ENCODE measurements around the gene PIM1. TPM values are rescaled to one million over a fixed set of nuclear protein-coding genes. Genes with fewer than 3 reads are reported as not detected.
A peak's percentile ranks its signal among the peaks of the same experiment; 100 is the strongest.

PIM1 gene
- total RNA-seq, 1 experiment from 2014 or later = 42.1 TPM

- intact Hi-C loops (cut with micrococcal nuclease; ENCODE audit: unreplicated experiment) = no loop called here
- ATAC-seq (no peak), DNase-seq (ENCODE audit: low read depth, low spot score) (no peak)
- no peak for TF ChIP-seq POLR2AphosphoS5 (IDR thresholded peaks at IDR 0.05; ENCODE audit: low read depth, low read length)
- TF ChIP-seq REST (IDR thresholded peaks at IDR 0.05; ENCODE audit: insufficient read depth in 1 of 2, low read depth in 2 of 2, low read length in 1 of 2) = no peak
- no peak for TF ChIP-seq TCF7L2 (IDR thresholded peaks at IDR 0.05; ENCODE audit: low read depth, low read length)
- no peak for TF ChIP-seq CTCF (IDR thresholded peaks at IDR 0.05)
- TF ChIP-seq SIN3A (IDR thresholded peaks at IDR 0.05; ENCODE audit: borderline replicate concordance, insufficient read depth, low read depth, low read length) = no peak
- in situ Hi-C loops (cut with HindIII; ENCODE audit: low pct_unique_long_range_greater_than_20kb, low sequenced_read_pairs) = no loop called here
- Histone ChIP-seq H3K4me3 (ENCODE audit: low read depth in 2 of 2, low read length in 2 of 2) (no peak overlapping the region), H3K4me1 (ENCODE audit: control insufficient read depth, insufficient read depth, low read length) (peaks cover 34% of the 10 kb centered on the region), H3K9me3 (ENCODE audit: control insufficient read depth, insufficient read depth, low read depth, low read length) (no peaks in the 10 kb centered on the region), H3K27ac (ENCODE audit: low read length) (peak overlapping the region; percentile 1), H3K36me3 (ENCODE audit: control insufficient read depth, insufficient read depth, low read length) (no peaks in the 10 kb centered on the region), H3K27me3 (ENCODE audit: control insufficient read depth, insufficient read depth, low read length) (no peaks in the 10 kb centered on the region)
- ChIA-PET CTCF (no interaction called here), POLR2A (no interaction called here)
- no TSS peak for BruUV-seq (replicated peaks)
Observed at GRCh38 chr6:37122861-37123260, 47.1 kb upstream of the PIM1 start.

GRCh38 chr6:37123957-37124729 lies 45.8 kb upstream of the PIM1 start:
- in situ Hi-C loops (cut with HindIII; ENCODE audit: low pct_unique_long_range_greater_than_20kb, low sequenced_read_pairs) (no loop called here), intact Hi-C loops (cut with micrococcal nuclease; ENCODE audit: unreplicated experiment) (no loop called here)
- Histone ChIP-seq H3K4me3 (ENCODE audit: low read depth in 2 of 2, low read length in 2 of 2) (no peak overlapping the region), H3K36me3 (ENCODE audit: control insufficient read depth, insufficient read depth, low read length) (no peaks in the 10 kb centered on the region), H3K27me3 (ENCODE audit: control insufficient read depth, insufficient read depth, low read length) (no peaks in the 10 kb centered on the region), H3K4me1 (ENCODE audit: control insufficient read depth, insufficient read depth, low read length) (peaks cover 44% of the 10 kb centered on the region), H3K9me3 (ENCODE audit: control insufficient read depth, insufficient read depth, low read depth, low read length) (no peaks in the 10 kb centered on the region), H3K27ac (ENCODE audit: low read length) (peak overlapping the region; percentile 98)
- no peak for DNase-seq (ENCODE audit: low read depth, low spot score)
- ChIA-PET POLR2A (no interaction called here), CTCF (interaction anchor here (0.6 to 0.7 kb wide), 3 partner anchors 8 to 20 kb away, joined by 3 to 6 read pairs (median 5); no protein-coding TSS in a partner anchor)
- no peak; the same call in 1 of the 2 replicates for ATAC-seq
- BruUV-seq (replicated peaks) = no TSS peak
- TF ChIP-seq REST (IDR thresholded peaks at IDR 0.05; ENCODE audit: insufficient read depth in 1 of 2, low read depth in 2 of 2, low read length in 1 of 2) = no peak
